HG02798 (cell line): ENCODE data around the gene SPTLC3.
A peak's percentile ranks its signal among the peaks of the same experiment; 100 is the strongest.

Source experiments
- ATAC-seq: cut with Tn5 transposase; IDR thresholded peaks from one replicate; pipeline ENCODE4 v1.9.1; 2021; ENCODE audit warnings: mild to moderate bottlenecking; ENCODE audit not compliant: unreplicated experiment, poor library complexity

SPTLC3 gene

GRCh38 chr20:13089950-13090469 lies 81.2 kb downstream of the SPTLC3 start:
- ATAC-seq: no peak

GRCh38 chr20:13092111-13092510 lies 83.3 kb downstream of the SPTLC3 start:
- ATAC-seq: no peak

- no peak for ATAC-seq
These were observed 86.2 kb downstream of the SPTLC3 start for GRCh38 chr20:13094976-13095375.

DNA sequence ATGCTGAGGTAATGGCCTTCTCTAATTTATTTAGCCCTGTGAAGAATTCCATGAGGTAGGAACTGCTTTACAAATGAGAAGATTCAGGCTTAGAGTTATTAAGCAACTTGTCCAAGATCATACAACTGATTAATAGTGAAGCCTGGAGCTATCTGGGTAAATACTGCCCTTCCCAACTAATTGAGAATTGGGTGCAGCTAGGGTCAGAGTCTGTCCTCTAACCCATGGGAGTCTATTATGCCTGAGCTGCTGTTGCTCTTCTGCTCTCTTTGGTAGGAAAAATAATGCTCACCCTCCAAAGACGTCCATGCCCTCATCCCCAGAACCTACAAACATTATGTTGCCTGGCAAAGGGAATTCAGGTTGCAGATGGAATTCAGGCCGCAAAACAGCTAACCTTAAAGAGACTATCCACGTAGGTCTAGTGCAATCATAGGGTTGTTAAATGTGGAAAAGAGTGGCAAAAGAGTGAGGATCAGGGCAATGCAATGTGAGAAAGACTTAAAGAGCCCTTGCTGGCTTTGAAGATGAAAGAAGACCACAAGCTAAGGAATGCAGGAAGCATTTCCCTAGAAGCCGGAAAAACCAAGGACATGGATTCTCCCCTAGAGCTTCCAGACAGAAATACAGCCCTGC lies 90.1 kb downstream of the SPTLC3 start:
- no peak for ATAC-seq

- no peak for ATAC-seq
These were observed 90.9 kb downstream of the SPTLC3 start for GRCh38 chr20:13099676-13100075.

DNA sequence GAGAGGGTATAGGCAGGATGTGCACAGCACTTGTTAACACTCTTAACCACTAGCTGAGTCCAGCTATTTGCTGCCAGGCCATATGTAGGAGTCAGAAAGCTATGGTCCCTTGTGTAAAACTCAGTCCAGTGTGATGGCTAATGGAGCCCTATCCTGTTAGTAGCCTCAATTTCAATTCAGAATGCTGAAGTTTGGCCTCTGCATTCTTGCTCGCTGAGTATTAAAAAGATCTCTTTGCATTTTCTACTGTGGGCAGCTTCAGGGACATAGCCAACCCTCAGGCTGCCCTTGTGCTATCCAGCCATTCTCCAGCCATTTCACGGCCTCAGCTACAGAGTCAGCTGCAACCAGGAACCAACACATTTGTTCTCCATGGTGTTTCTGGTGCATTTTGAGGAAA lies 92.5 kb downstream of the SPTLC3 start:
- ATAC-seq: no peak

DNA sequence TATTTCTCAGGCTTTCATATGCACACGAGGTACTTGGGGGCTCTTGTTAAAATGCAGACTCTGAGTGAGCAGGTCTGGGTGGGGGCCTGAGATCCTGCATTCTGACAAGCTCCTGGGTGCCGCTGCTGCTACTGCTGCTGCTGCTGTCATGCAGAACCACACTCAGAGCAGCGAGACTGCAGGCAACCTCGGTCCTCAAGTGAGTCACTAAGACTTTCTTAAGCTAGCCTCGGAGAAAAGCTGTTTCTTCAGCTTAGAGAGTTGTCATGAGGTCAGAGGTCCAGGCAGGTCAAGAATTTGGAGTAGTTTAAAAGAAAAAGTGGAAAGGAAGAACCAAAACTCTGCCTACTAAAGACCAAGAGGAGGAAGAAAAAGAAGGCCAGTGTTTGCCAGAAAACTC lies 92.9 kb downstream of the SPTLC3 start:
- no peak for ATAC-seq

DNA sequence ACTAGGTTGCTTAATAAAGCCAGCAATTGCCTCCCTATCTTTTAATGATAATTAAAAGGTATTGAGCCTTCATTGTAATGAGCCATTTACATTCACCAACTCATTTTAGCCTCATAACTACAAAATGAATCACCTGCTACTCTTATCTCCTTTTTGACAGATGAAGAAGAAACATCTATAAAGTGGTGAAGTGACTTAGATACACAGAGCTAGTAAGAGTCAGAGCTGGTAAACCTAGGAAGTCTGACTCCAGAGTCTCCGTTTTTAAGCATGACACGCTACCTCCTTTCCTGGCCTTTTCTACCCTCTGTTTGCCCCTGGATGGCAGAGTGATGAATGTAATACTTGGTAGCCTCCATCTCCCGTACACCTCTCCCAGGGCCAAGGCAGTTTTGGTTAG lies 93.5 kb downstream of the SPTLC3 start:
- no peak for ATAC-seq

DNA sequence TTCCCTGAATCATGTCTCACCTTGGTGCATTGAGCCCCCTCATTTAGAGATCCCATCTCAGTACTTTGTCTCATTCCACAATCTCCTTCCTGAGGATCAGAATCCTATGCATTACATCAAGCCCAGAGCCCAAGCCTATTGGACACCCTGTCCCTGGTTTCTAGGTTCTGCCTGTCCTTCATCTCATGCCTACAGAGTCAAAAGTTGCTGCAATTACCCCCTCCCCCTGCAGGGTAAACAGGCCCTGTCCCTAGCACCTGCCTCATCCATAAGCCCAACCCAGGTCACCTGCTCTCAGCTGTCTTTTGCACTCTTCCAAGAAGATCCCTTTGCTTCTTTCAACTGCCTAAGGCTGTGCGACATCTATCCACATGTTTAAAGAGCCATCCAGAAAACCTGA lies 93.9 kb downstream of the SPTLC3 start:
- no peak for ATAC-seq

GRCh38 chr20:13105039-13105438 lies 96.3 kb downstream of the SPTLC3 start:
- ATAC-seq: no peak

GRCh38 chr20:13105864-13106457 lies 97.2 kb downstream of the SPTLC3 start:
- ATAC-seq: no peak

DNA sequence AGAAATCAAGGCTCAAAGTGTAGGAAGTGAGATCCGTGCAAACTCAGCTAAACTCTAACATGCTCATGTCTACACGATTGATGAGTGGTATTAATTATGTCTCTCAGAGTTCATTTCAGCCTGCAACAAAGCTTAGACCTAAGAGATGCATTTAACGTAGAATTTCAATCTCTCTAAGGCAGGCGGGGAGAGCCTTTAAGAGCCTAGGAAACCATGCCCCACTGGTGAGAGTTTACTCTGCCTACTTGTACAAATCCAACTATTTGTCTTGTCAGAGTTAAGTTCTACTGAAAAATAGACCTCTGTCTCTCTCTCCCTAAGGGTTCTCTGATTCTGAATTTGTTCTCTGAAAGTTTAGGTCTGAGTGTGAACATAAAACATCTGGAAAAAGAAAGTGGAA lies 100.9 kb downstream of the SPTLC3 start:
- ATAC-seq: no peak

DNA sequence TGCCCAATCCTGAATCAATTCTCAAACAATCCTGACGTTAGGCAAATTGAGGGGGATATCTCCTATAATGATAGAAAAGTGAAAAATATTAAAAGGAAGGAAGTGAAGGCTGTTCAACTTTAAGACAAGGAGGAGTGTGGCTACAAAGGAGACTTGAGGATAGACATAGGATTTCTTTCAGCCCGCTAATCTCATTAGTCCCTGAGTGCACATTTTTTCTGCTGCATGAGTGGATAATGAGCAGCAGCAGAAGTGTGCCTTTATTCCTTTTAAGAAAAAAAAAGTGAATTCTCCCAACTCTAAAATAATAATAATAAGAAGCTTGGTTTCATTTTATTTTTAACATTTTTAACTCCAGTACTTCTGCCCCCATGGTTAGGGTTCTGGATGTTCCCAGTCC lies 102.0 kb downstream of the SPTLC3 start:
- ATAC-seq: no peak

DNA sequence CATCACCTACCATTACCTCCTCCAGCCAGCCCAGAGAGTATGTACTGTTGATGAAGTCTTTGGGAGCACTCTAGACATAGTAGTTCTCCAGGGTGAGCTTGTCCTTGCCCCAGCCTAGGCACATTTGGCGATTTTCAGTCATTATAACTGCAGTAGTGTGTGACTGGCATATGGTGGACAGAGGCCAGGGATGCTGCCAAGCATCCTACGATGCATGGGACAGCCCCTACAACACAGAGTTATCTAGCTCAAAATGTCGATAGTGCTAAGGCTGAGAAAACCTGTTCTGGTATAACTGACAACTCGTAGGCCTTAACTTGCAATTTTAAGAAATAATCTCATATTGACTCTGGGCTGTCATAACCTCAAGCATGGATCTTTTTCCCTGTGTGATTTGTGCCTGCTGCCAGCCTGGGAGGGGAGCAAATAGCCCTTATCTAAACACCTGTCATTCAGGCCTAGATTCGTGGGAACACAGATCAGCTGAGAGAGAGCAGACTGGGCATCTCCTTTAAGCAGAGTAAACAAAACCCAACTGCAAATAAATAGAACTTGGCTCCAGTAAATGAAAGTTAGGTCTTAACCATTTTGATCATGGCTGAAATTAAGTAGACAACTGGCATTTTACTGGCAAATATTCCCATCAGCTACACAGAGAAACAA lies 102.6 kb downstream of the SPTLC3 start:
- no peak for ATAC-seq

- ATAC-seq: no peak
These were observed 105.0 kb downstream of the SPTLC3 start for GRCh38 chr20:13113731-13114130.

DNA sequence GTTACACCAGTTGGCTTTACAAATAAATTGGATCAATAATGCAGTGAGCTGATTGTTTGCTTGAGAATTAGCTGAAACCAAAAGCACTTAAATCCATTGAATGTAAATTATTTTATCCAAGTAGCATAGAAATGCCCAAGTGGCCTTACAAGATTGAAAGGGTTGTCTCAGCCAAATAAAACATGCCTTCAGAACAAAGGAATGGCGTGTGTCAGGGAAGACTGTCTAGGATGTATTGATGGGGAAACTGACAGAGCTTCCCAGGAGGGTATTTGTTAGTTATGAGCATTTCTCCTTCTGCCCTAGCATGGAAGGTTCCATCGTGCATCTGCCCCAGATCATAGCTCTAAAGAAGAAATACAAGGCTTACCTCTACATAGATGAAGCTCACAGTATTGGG lies 108.4 kb downstream of the SPTLC3 start:
- ATAC-seq: no peak

DNA sequence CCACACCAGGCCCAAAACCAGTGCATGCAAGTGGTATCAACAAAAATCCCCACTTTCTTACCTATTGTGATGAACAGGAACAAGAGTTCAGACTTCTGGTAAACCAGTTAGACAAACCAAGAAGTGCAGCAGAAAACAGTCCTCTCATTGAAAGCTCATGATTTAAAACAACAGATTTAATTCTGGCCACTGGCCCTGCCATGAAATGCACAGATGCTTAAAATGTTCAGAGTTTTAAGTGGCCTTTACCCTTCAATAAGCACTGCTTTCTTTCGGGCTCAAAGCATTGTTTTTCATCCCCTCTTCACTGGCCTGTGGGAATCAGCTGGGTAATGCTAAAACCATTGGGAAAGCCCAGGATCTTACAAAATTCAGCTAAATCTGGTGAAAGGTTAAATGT lies 109.9 kb downstream of the SPTLC3 start:
- ATAC-seq: no peak

DNA sequence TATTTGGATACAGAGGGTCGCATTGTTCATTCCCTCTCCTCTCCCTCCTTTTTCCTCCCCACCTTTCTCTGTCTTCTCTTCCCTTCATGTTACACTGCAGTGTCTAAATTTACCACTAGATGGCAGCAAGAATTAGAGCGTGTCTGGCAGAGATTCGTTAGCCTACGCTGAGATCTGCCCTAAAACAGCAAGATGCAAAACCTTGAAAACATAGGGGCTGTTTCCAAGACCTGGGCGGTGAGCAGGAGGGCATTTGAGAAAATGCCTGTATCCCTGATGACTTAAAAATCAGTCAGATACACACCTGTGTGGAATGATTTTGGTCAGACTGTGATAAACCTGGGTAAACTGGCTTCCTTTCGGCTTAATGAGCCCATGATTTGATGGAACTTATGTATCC lies 110.8 kb downstream of the SPTLC3 start:
- peak; percentile 76 for ATAC-seq

- ATAC-seq: no peak
These were observed 111.7 kb downstream of the SPTLC3 start for GRCh38 chr20:13120471-13120870.

GRCh38 chr20:13121840-13122515 lies 113.2 kb downstream of the SPTLC3 start:
- peak; percentile 71 for ATAC-seq

GRCh38 chr20:13125486-13125885 lies 116.7 kb downstream of the SPTLC3 start:
- ATAC-seq: no peak
